GM19099 (cell line): ENCODE measurements around the gene SUPT7L.

Experiments
- POLR2A ChIP-seq: IDR thresholded peaks from 3 replicates; pipeline ENCODE4 v1.6.1; 2011; ENCODE audit warnings: low read depth; ENCODE audit not compliant: insufficient read length; ENCODE audit errors: extremely low read depth

The SUPT7L gene

GRCh38 chr2:27702302-27702701 lies 38.9 kb upstream of the SUPT7L start:
- TF ChIP-seq POLR2A: no peak

DNA sequence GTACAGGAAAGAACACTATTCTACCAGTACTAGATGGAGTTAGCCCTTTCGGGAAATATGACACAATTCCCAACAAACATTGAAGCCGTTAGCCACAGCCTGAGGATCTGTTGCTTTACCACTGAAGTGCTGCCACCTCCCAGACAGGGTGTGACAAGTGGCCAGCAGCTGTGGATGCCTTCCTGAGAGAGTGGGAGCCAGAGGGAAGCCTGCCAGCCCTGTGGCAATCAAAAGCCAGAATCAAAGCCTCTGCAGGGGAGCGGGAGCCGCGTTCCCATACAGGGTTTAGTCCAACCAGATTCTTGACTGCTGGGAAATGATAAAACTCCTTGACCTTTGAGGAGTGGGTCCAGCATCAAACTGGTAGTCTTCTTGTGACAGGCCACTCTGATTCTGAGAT lies 38.3 kb upstream of the SUPT7L start:
- TF ChIP-seq POLR2A: no peak

GRCh38 chr2:27697660-27698059 lies 34.2 kb upstream of the SUPT7L start:
- TF ChIP-seq POLR2A: no peak

GRCh38 chr2:27690052-27690451 lies 26.6 kb upstream of the SUPT7L start:
- TF ChIP-seq POLR2A: no peak

- TF ChIP-seq POLR2A: no peak
Measured at GRCh38 chr2:27689424-27689823, 26.0 kb upstream of the SUPT7L start.

- no peak for TF ChIP-seq POLR2A
Measured at GRCh38 chr2:27687232-27687631, 23.8 kb upstream of the SUPT7L start.

DNA sequence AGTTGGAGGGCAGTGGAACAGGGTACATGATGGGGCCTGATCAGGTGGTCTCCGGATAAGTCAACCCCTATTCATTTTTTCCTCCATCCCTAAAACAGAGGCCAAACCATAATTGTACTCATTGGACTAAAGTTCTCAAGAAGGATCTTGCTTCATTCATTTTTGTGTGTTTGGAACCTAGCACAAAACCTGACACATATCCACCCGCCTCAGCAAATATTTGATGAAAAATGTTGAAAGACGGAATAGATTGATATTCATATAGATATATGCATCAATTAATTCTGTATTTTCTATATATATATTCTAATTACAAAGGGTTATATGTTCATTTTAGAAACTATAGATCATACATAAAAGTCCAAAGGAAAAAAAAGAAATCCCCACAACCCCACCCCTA lies 22.2 kb upstream of the SUPT7L start:
- TF ChIP-seq POLR2A: no peak

DNA sequence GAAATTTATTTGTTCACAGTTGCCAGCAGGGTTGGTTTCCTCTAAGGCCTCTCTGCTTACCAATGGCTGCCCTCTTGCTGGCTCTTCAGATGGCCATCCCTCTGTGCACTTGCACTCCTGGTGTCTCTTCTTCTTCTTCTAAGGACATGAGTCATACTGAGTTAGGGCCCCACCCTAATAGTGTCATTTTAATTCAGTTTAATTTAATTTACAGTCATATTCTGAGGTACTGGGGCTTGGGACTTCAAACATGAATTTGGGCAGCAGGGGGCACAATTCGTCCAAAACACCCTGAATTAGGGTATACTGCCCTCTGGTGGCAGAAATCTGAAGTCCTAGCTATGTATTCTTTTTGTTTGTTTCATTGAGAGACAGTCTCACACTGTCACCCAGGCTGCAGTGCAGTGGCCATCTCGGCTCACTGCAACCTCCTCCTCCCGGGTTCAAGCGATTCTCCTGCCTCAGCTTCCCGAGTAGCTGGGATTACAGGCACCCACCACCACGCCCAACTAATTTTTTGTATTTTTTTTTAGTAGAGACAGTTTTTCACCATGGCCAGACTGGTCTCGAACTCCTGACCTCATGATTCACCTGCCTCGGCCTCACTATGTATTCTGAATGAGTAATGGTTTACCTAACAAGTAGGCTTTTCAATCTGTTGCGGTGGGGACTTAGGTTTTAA lies 20.1 kb upstream of the SUPT7L start:
- TF ChIP-seq POLR2A: no peak

- TF ChIP-seq POLR2A: no peak
Measured at GRCh38 chr2:27681841-27682240, 18.4 kb upstream of the SUPT7L start.

DNA sequence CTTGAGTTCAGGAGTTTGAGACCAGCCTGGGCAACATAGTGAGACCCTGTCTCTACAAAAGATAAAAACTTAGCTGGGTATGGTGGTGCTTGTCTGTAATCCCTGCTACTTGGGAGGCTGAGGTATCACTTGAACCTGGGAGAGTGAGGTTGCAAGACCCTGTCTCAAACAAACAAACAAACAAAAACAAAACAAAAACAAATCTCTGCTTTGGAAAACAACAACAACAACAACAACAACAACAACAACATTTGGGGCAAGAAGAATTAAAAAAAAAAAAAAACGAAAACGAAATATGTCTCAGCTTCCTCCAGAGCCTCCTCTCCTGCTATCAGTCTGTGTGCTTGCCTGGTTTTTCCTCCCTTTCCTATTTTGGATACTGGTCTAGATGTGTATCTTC lies 17.2 kb upstream of the SUPT7L start:
- no peak for TF ChIP-seq POLR2A

- no peak for TF ChIP-seq POLR2A
Measured at GRCh38 chr2:27672723-27673486, 9.5 kb upstream of the SUPT7L start.

- no peak for TF ChIP-seq POLR2A
Measured at GRCh38 chr2:27671235-27671634, 7.8 kb upstream of the SUPT7L start.

DNA sequence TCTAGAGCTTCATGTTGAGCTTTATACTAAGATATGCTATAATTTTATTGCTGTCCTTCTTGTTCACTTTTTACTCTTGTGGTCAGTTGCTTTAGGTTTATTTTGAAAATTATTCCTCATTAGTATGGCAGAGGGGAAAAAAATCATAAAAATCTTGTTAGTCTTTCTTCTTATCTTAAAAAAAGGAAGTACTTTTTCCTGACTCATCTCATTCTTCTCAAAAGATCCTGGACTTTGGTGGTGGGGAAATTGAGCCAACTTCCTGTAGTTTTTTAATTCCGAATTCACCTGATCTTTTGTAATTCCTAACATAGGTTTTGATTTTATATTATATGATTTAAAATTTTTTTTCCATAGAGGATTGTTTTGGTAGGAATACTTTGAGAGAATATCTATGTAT lies 4.0 kb upstream of the SUPT7L start:
- no peak for TF ChIP-seq POLR2A

- no peak for TF ChIP-seq POLR2A
Measured at GRCh38 chr2:27664622-27665363, 1.4 kb upstream of the SUPT7L start.

DNA sequence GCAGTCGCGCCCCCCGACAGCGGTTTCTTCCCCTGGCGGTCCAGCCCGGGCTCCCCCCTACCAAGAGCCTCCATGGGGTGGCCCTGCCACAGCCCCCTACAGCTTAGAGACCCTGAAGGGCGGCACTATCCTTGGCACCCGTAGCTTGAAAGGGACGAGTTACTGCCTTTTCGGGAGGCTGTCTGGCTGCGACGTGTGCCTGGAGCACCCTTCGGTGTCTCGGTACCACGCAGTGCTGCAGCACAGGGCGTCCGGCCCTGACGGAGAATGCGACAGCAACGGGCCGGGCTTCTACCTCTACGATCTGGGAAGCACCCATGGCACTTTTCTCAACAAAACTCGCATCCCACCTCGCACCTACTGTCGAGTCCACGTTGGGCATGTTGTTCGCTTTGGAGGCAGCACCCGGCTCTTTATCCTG lies 750 bp upstream of the SUPT7L start:
- no peak for TF ChIP-seq POLR2A

DNA sequence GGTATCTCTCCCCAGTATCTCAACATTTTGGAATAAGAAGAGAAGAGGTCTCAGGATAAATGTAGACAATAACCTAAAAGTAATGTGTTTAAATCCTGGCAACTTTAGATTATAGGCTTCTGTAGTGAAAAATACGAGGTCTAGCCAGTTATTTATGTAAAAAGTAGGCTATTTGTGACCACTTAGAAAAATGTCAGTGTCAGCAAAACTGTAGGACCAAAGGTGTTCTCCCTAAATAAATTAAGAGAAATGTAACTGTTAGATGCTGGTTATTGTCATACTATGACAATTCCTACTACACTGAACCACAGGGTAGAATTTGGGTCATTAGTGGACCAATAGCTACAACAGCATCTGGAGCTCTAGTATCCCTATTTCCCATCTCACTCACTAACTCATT lies 2.0 kb downstream of the SUPT7L start:
- no peak for TF ChIP-seq POLR2A
